Karpas-422 (cell line): ENCODE results near the gene ATP6V0D1. TPM values are rescaled to one million over a fixed set of nuclear protein-coding genes. Genes with fewer than 3 reads are reported as not detected.

ENCODE experiments used
- DNase-seq: peaks from one replicate; pipeline ENCODE4 v3.0.0-alpha.2; 2015
- H2AFZ ChIP-seq: fragments of 200-600 bp; sonication (generic); 2 replicates; pipeline ENCODE4 v1.6.1; 2014; ENCODE audit warnings: antibody characterized with exemption, low read length, mixed read lengths
- H3K27ac ChIP-seq: fragments of 200-600 bp; sonication (generic); 2 replicates; pipeline ENCODE4 v1.5.1; 2014; ENCODE audit warnings: mild to moderate bottlenecking, low read length, moderate library complexity
- H3K27me3 ChIP-seq: fragments of 200-600 bp; sonication (generic); 2 replicates; pipeline ENCODE4 v1.6.1; 2014; ENCODE audit warnings: low read length, mixed read lengths
- H3K36me3 ChIP-seq: fragments of 200-600 bp; sonication (generic); 2 replicates; pipeline ENCODE4 v1.6.1; 2014; ENCODE audit warnings: low read length, mixed read lengths; ENCODE audit not compliant: insufficient read depth
- H3K4me1 ChIP-seq: fragments of 200-600 bp; sonication (generic); 2 replicates; pipeline ENCODE4 v1.6.1; 2014; ENCODE audit warnings: mild to moderate bottlenecking, low read length, mixed read lengths
- H3K4me2 ChIP-seq: fragments of 200-600 bp; sonication (generic); 2 replicates; pipeline ENCODE4 v1.6.1; 2014; ENCODE audit warnings: low read length, low read depth, mild to moderate bottlenecking; ENCODE audit not compliant: poor library complexity, severe bottlenecking
- H3K4me3 ChIP-seq: fragments of 200-600 bp; sonication (generic); 2 replicates; pipeline ENCODE4 v1.5.1; 2014; ENCODE audit warnings: mild to moderate bottlenecking, antibody characterized with exemption, low read length, mixed read lengths
- H3K79me2 ChIP-seq: fragments of 200-600 bp; sonication (generic); 2 replicates; pipeline ENCODE4 v1.6.1; 2014; ENCODE audit warnings: mild to moderate bottlenecking, low read length, mixed read lengths
- H3K9ac ChIP-seq: fragments of 200-600 bp; sonication (generic); 2 replicates; pipeline ENCODE4 v1.6.0; 2014; ENCODE audit warnings: low read length
- H3K9me2 ChIP-seq: fragments of 200-600 bp; sonication (generic), shearing (Covaris generic); replicated peaks from 2 replicates; pipeline ENCODE4 v1.6.0; 2014; ENCODE audit warnings: mild to moderate bottlenecking, low read length, moderate library complexity; ENCODE audit not compliant: insufficient read depth
- H3K9me3 ChIP-seq: fragments of 300-700, 200-600 bp; sonication (generic); 2 replicates; pipeline ENCODE4 v1.6.1; 2014; ENCODE audit warnings: low read length, mixed read lengths
- H4K20me1 ChIP-seq: fragments of 200-600 bp; sonication (generic); 2 replicates; pipeline ENCODE4 v1.6.1; 2014; ENCODE audit warnings: mild to moderate bottlenecking, antibody characterized with exemption, low read length, low read depth; ENCODE audit not compliant: insufficient read depth
- total RNA-seq: library from RNA; depleted of rRNA; stranded (reverse); fragments of >200 nt; shearing (Covaris generic); gene quantifications from 2 replicates; pipeline ENCODE4 v1.2.3, GENCODE V29; 2014; ENCODE audit warnings: low replicate concordance

ATP6V0D1 gene
- total RNA-seq, 1 experiment from 2014 or later = 83.4 TPM

DNA sequence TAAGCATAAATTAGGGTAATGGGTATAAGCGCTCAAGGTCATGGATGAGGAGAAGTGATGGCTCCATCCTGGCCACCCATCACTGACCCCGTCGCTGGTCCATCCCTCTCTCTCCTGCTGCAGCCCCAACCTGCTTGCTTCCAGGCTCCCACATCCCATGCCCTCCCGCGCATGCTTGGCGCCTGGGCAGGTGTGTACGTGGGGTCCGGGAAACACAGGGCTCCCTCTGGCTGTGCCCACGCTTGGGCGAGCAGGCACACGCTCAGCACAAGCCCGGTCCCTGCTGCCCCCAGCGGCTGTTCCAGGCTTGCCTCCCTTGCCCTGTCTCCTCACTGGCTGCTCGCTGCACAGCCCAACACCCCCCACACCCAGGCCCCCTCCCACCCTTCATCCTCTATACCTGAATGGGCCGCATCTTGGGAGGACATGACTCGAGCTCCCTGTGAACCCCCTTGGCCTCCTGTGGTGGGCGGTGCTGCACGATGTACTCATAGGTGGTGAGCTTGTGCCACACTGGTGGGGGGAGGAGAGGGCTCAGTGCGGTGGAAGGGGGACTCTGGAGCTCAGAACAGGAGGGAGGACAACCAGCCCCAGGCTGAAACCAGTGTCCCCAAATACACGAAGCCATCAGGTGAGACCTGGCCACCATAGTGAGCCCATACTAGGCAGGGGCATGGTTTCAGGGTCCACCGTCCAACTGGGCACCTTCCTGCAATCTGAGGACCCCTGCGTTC is 83.0 kb downstream of the ATP6V0D1 start:
- peak; percentile 67 for DNase-seq
- no peak overlapping the region for H3K4me3 ChIP-seq
- no peak overlapping the region for H2AFZ ChIP-seq
- no peaks in the 10 kb centered on the region for H3K9me3 ChIP-seq
- no peak overlapping the region for H3K4me2 ChIP-seq
- H3K27me3 ChIP-seq = no peaks in the 10 kb centered on the region
- no peak overlapping the region for H3K9ac ChIP-seq
- H4K20me1 ChIP-seq = no peaks in the 10 kb centered on the region
- peaks cover 13% of the 10 kb centered on the region for H3K4me1 ChIP-seq
- H3K79me2 ChIP-seq = no peaks in the 10 kb centered on the region
- no peak overlapping the region for H3K27ac ChIP-seq
- H3K36me3 ChIP-seq = no peaks in the 10 kb centered on the region
- H3K9me2 ChIP-seq = no peaks in the 10 kb centered on the region

DNA sequence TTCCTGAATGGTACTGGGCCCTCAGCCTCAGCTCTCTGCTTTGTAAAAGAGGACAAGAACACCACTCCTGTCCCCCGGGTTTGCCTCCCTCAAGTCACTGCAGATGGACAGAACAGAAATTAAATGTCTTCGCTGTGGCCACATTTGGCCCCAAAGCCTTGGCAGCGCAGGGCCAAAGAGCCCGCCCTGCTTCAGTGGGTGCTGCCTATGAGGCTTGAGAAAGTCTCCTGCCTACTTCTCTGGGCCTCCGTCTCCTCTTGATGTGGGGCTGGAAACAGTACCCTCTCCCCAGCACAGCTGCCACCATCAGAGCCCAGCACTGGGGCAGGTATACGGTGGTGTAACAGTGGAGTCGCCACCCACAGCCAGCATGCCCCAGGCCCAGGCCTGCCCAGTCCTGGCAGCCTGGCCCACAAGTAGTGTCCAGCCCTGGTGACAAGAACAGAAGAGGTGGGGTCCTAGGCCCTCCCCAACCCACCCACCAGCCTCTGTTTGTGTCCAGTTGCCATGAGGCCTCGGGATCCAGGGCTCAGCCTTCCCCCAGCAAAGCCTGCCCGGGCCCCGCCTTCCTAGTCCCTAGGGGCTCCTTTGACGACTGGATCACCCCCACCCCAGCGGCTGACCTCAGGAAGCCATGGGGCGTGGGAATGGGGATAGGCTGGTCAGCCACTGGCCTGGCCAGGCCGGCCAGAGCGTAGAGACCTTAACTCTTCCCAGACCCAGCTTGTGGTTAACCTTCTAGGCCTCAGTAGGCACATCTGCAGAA is 83.7 kb downstream of the ATP6V0D1 start:
- Histone ChIP-seq H3K4me1 (peaks cover 13% of the 10 kb centered on the region), H3K36me3 (no peaks in the 10 kb centered on the region), H3K9me3 (no peaks in the 10 kb centered on the region), H3K9ac (no peak overlapping the region), H3K27ac (no peak overlapping the region), H4K20me1 (no peaks in the 10 kb centered on the region), H3K4me2 (no peak overlapping the region), H3K79me2 (no peaks in the 10 kb centered on the region), H3K4me3 (no peak overlapping the region), H3K27me3 (no peaks in the 10 kb centered on the region), H2AFZ (no peak overlapping the region), H3K9me2 (no peaks in the 10 kb centered on the region)
- no peak for DNase-seq

DNA sequence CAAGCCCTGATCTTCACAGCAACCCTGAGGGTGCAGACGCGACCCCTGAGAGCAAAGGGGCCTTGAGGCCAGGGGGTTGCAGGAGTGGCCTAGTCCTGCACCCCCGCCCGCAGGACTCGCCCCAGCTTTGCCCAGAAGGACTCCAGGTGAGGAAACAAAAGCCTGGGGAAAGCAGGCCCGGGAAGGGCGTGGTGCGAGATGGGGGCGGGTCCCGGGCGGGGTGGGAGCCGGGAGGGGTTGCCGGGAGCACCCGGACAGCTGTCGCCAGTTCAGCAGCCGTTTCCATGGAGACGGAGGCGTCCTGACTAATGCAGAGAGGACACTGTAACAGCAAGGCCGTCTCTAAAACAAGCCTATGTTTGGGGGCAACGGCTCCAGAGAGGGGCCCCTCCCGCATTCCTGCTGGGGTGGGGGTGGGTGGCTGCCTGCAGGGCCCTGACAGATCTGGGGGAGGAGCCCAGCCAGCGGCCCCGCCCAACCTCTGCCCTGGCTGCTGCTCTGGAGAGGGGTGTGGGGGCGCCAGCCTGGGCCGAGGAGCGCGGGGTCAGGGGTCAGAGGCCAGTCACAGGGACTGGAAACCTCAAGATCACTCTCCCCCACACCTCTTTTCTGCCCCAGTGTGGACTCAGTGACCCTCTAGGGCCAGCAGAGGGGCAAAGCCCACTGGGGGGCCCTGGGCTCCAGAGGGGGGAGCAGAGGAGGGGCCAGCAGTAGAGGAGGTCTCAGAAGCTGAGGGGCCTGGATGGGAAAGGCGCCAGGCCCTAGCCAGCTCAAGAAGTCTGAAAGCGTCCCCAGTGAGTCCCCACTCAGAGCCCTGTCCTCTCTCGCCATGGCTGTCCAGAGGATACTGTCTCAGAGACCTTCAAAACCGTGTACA is 84.6 kb downstream of the ATP6V0D1 start:
- Histone ChIP-seq H3K9me2 (no peaks in the 10 kb centered on the region), H3K4me2 (no peak overlapping the region), H3K36me3 (no peaks in the 10 kb centered on the region), H3K79me2 (no peaks in the 10 kb centered on the region), H3K9ac (no peak overlapping the region), H3K9me3 (no peaks in the 10 kb centered on the region), H2AFZ (no peak overlapping the region), H4K20me1 (no peaks in the 10 kb centered on the region), H3K4me3 (no peak overlapping the region), H3K27ac (no peak overlapping the region), H3K27me3 (no peaks in the 10 kb centered on the region), H3K4me1 (peaks cover 13% of the 10 kb centered on the region)
- peak; percentile 64 for DNase-seq

DNA sequence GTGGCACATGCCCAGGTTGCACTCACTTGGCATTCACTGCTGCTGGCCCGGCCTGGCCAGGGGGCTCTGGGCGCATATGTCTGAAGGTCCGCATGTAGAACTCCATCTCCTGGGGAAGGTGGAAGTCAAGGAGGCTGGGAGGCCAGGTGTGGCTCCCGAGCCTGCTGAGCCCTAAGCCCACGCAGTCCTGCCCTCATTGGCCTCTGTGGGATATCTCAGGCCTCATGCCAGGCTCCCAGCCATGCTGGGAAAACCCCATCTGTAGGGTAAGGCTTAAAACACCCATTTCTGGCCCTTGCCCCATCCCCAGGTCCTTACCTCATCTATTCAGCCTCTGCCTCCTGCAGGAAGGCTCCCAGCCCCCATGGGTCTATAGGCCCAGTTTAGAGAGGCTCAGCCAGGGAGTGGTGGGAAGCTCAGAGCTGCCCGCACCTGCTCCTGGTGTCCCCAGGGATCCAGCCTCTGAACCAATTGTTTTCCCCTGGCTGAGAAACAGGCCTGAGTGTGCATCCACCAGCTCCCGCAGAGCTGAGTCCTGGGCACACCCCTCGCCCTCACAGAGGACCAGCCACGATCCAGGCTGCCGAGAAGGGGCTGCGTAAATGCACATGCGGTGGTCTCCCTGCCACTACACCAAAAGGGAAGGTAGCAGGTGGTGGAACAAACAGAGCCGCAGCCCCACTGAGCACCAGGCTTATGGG is 85.3 kb downstream of the ATP6V0D1 start:
- H3K4me2 ChIP-seq = no peak overlapping the region
- no peaks in the 10 kb centered on the region for H3K27me3 ChIP-seq
- DNase-seq = no peak
- H2AFZ ChIP-seq = no peak overlapping the region
- no peak overlapping the region for H3K27ac ChIP-seq
- H3K9ac ChIP-seq = no peak overlapping the region
- no peaks in the 10 kb centered on the region for H3K36me3 ChIP-seq
- H3K79me2 ChIP-seq = no peaks in the 10 kb centered on the region
- H4K20me1 ChIP-seq = no peaks in the 10 kb centered on the region
- H3K9me3 ChIP-seq = no peaks in the 10 kb centered on the region
- H3K4me1 ChIP-seq = peaks cover 13% of the 10 kb centered on the region
- no peaks in the 10 kb centered on the region for H3K9me2 ChIP-seq
- no peak overlapping the region for H3K4me3 ChIP-seq

DNA sequence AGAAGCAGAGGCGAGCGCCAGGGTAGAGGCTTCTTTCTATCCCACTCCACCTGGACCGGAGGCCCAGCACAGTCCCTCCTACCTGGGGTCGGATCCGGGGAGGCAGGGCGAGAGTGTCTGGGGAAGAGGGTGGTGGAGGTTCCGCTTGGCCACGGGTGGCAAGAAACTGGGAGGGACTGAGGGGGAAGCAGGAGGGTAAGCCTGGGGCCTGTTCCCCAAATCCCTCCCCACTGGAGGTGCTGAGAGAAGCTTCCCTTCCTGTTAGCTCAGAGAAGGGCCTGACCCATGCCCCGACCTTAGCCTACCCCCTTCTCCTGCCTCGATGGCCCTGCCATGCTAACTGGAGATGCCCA is 85.9 kb downstream of the ATP6V0D1 start:
- Histone ChIP-seq H3K27me3 (no peaks in the 10 kb centered on the region), H3K79me2 (no peaks in the 10 kb centered on the region), H3K9me3 (no peaks in the 10 kb centered on the region), H3K4me1 (peaks cover 13% of the 10 kb centered on the region), H3K27ac (no peak overlapping the region), H3K9me2 (no peaks in the 10 kb centered on the region), H3K36me3 (no peaks in the 10 kb centered on the region), H4K20me1 (no peaks in the 10 kb centered on the region), H3K4me3 (no peak overlapping the region), H3K4me2 (no peak overlapping the region), H3K9ac (no peak overlapping the region), H2AFZ (no peak overlapping the region)
- DNase-seq = no peak

GRCh38 chr16:67394155-67395104 is 86.5 kb downstream of the ATP6V0D1 start:
- H3K27me3 ChIP-seq = no peaks in the 10 kb centered on the region
- no peak overlapping the region for H2AFZ ChIP-seq
- no peak overlapping the region for H3K4me2 ChIP-seq
- H3K36me3 ChIP-seq = no peaks in the 10 kb centered on the region
- no peaks in the 10 kb centered on the region for H3K9me2 ChIP-seq
- no peak overlapping the region for H3K27ac ChIP-seq
- no peaks in the 10 kb centered on the region for H4K20me1 ChIP-seq
- no peaks in the 10 kb centered on the region for H3K9me3 ChIP-seq
- no peak for DNase-seq
- H3K79me2 ChIP-seq = no peaks in the 10 kb centered on the region
- H3K4me3 ChIP-seq = no peak overlapping the region
- H3K4me1 ChIP-seq = peaks cover 13% of the 10 kb centered on the region
- no peak overlapping the region for H3K9ac ChIP-seq

GRCh38 chr16:67393788-67394154 is 87.2 kb downstream of the ATP6V0D1 start:
- Histone ChIP-seq H3K4me1 (peaks cover 13% of the 10 kb centered on the region), H4K20me1 (no peaks in the 10 kb centered on the region), H3K27me3 (no peaks in the 10 kb centered on the region), H3K9me3 (no peaks in the 10 kb centered on the region), H3K27ac (no peak overlapping the region), H3K79me2 (no peaks in the 10 kb centered on the region), H3K9ac (no peak overlapping the region), H3K9me2 (no peaks in the 10 kb centered on the region), H2AFZ (no peak overlapping the region), H3K4me2 (no peak overlapping the region), H3K36me3 (no peaks in the 10 kb centered on the region), H3K4me3 (no peak overlapping the region)
- DNase-seq = no peak
